ENCODE measurements around the gene CALR.
"Not testable (repeated sequence)": the region's sequence is repeated elsewhere in the genome, so short reads cannot be mapped to it uniquely, and the experiment has no call there.

CALR gene

GRCh38 chr19:12946092-12946721 lies 7.8 kb downstream of the CALR start:
- Histone ChIP-seq H3K36me3 (ENCODE audit: insufficient read depth, low read length) (peaks cover 10% of the 10 kb centered on the region; the same call in 1 of the 2 replicates), H3K79me2 (ENCODE audit: control insufficient read depth, insufficient read depth, low read length, unreplicated experiment) (peaks cover 43% of the 10 kb centered on the region), H3K27ac (ENCODE audit: low read depth, low read length) (peak overlapping the region; percentile 96), H3K27me3 (ENCODE audit: insufficient read depth, low read length) (no peaks in the 10 kb centered on the region), H3K4me1 (ENCODE audit: control insufficient read depth, insufficient read depth, low read length, unreplicated experiment) (peaks cover 18% of the 10 kb centered on the region), H3K4me3 (ENCODE audit: low read depth, low read length) (peak overlapping the region; percentile 99), H2AFZ (ENCODE audit: low read length, unreplicated experiment) (no peak overlapping the region)

- H2AFZ ChIP-seq (ENCODE audit: low read length, unreplicated experiment), result no peak overlapping the region
- H3K79me2 ChIP-seq (ENCODE audit: control insufficient read depth, insufficient read depth, low read length, unreplicated experiment), result peaks cover 42% of the 10 kb centered on the region
- peaks cover 10% of the 10 kb centered on the region; the same call in 1 of the 2 replicates for H3K36me3 ChIP-seq (ENCODE audit: insufficient read depth, low read length)
- H3K4me3 ChIP-seq (ENCODE audit: low read depth, low read length), result peak overlapping the region; percentile 99
- peaks cover 22% of the 10 kb centered on the region for H3K4me1 ChIP-seq (ENCODE audit: control insufficient read depth, insufficient read depth, low read length, unreplicated experiment)
- H3K27ac ChIP-seq (ENCODE audit: low read depth, low read length), result peak overlapping the region; percentile 96
- no peaks in the 10 kb centered on the region for H3K27me3 ChIP-seq (ENCODE audit: insufficient read depth, low read length)
Measured at GRCh38 chr19:12946731-12947496, 8.5 kb downstream of the CALR start.

DNA sequence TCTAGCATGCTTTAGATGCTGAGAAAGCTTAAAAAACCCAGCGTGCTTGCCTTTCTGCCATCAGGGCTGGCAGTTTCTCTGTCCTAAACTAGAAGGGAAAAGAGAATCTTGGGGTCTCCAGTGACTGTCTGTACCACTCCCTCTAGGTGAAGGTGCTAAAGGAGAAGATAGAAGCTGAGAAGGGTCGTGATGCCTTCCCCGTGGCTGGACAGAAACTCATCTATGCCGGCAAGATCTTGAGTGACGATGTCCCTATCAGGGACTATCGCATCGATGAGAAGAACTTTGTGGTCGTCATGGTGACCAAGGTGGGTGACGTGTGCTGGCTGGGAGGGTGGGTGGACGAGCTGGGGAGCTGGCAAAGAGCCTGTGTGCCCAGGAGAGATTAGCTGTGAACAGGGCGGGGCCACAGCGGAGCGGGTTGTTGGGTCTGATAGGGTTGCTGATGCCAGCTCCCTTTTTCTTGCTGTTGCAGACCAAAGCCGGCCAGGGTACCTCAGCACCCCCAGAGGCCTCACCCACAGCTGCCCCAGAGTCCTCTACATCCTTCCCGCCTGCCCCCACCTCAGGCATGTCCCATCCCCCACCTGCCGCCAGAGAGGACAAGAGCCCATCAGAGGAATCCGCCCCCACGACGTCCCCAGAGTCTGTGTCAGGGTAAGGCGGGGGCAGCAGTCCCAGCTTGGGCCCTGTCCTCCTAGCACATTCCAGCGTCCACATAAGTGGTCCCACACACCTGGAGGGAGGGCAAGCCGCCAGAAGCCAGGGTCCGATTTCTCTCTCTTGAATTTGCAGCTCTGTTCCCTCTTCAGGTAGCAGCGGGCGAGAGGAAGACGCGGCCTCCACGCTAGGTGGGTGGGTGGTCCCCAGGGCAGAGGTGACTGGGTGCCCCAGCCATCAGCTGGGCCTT lies 9.5 kb downstream of the CALR start:
- Histone ChIP-seq H3K79me2 (ENCODE audit: control insufficient read depth, insufficient read depth, low read length, unreplicated experiment) (peaks cover 39% of the 10 kb centered on the region), H3K4me1 (ENCODE audit: control insufficient read depth, insufficient read depth, low read length, unreplicated experiment) (peaks cover 27% of the 10 kb centered on the region), H3K27me3 (ENCODE audit: insufficient read depth, low read length) (no peaks in the 10 kb centered on the region), H3K27ac (ENCODE audit: low read depth, low read length) (peak overlapping the region; percentile 96; the same call in 1 of the 2 replicates), H2AFZ (ENCODE audit: low read length, unreplicated experiment) (no peak overlapping the region), H3K4me3 (ENCODE audit: low read depth, low read length) (peak overlapping the region; percentile 99; the same call in 1 of the 2 replicates), H3K36me3 (ENCODE audit: insufficient read depth, low read length) (peaks cover 10% of the 10 kb centered on the region; the same call in 1 of the 2 replicates)

- Histone ChIP-seq H3K36me3 (ENCODE audit: insufficient read depth, low read length) (peaks cover 4% of the 10 kb centered on the region; the same call in 1 of the 2 replicates), H3K79me2 (ENCODE audit: control insufficient read depth, insufficient read depth, low read length, unreplicated experiment) (peaks cover 33% of the 10 kb centered on the region), H3K4me1 (ENCODE audit: control insufficient read depth, insufficient read depth, low read length, unreplicated experiment) (peaks cover 31% of the 10 kb centered on the region), H3K4me3 (ENCODE audit: low read depth, low read length) (no peak overlapping the region), H3K27me3 (ENCODE audit: insufficient read depth, low read length) (no peaks in the 10 kb centered on the region), H3K27ac (ENCODE audit: low read depth, low read length) (no peak overlapping the region), H2AFZ (ENCODE audit: low read length, unreplicated experiment) (no peak overlapping the region)
Measured at GRCh38 chr19:12948612-12949362, 10.4 kb downstream of the CALR start.

DNA sequence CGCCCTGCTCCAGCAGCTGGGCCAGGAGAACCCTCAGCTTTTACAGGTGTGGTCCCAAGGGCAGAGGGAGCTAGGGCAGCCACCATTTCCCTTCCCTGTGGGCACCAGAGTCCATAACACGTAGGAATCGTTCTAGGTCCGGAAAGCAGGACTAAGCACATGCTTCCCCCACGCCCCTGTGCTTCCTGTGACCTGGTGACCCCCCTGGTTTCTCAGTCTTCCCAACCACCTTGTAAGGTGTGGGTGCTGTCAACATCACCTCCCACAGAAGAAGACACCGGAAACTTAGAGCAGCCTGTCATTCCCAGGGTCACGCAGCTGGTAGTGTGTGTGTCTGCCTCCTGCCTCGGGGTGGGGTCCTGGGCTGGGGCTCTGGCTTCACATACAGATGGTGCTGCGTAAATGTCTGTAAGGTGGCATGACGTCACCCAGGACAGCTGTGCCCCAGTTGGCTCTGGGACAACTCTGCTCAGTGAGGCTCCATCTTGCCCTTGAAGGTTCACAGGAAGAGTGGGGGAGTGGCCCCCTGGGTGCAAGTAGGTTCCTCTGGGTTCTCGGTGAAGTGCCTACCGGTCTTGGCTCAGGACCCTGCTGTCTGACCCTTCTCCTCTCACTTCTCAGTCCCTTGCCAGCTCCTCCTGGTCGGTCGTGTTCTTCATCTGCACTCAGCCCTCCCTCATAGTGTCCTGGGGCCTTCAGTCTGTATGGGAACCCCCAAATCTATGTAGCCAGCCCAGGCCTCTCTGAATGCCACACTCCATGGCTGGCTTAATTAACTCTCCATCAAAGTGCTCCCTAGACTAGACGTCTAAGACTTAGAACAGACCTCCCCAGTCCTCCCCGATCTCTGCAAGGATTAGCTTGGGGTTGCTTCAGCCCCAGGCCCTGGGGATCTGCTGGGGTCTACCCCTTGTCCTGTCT lies 11.2 kb downstream of the CALR start:
- Histone ChIP-seq H2AFZ (ENCODE audit: low read length, unreplicated experiment) (no peak overlapping the region), H3K4me1 (ENCODE audit: control insufficient read depth, insufficient read depth, low read length, unreplicated experiment) (peaks cover 39% of the 10 kb centered on the region), H3K79me2 (ENCODE audit: control insufficient read depth, insufficient read depth, low read length, unreplicated experiment) (peaks cover 40% of the 10 kb centered on the region), H3K4me3 (ENCODE audit: low read depth, low read length) (no peak overlapping the region), H3K36me3 (ENCODE audit: insufficient read depth, low read length) (peaks cover 4% of the 10 kb centered on the region; the same call in 1 of the 2 replicates), H3K27ac (ENCODE audit: low read depth, low read length) (no peak overlapping the region; the same call in 1 of the 2 replicates), H3K27me3 (ENCODE audit: insufficient read depth, low read length) (no peaks in the 10 kb centered on the region)

DNA sequence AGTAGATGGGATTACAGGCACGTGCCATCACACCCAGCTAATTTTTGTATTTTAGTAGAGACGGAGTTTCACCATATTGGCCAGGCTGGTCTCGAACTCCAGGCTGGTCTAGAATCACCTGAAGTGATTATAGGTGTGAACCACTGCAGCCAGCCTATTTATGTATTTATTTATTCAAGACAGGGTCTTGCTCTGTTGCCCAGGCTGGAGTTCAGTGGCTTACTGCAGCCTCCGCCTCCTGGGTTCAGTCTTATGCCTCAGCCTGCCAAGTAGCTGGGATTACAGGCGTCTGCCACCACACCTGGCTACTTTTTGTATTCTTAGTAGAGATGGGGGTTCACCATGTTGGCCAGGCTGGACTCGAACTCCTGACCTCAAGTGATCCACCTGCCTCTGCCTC lies 13.6 kb downstream of the CALR start:
- peak overlapping the region; percentile 100 for H3K27ac ChIP-seq (ENCODE audit: low read depth, low read length)
- H3K36me3 ChIP-seq (ENCODE audit: insufficient read depth, low read length); H3K27me3 ChIP-seq (ENCODE audit: insufficient read depth, low read length); H2AFZ ChIP-seq (ENCODE audit: low read length, unreplicated experiment); H3K4me3 ChIP-seq (ENCODE audit: low read depth, low read length): not testable (repeated sequence)
- H3K4me1 ChIP-seq (ENCODE audit: control insufficient read depth, insufficient read depth, low read length, unreplicated experiment), result peaks cover 50% of the 10 kb centered on the region
- H3K79me2 ChIP-seq (ENCODE audit: control insufficient read depth, insufficient read depth, low read length, unreplicated experiment), result peaks cover 54% of the 10 kb centered on the region

GRCh38 chr19:12952488-12953137 lies 14.2 kb downstream of the CALR start:
- Histone ChIP-seq H3K4me3 (ENCODE audit: low read depth, low read length) (no peak overlapping the region), H3K4me1 (ENCODE audit: control insufficient read depth, insufficient read depth, low read length, unreplicated experiment) (peaks cover 45% of the 10 kb centered on the region), H3K36me3 (ENCODE audit: insufficient read depth, low read length) (peaks cover 4% of the 10 kb centered on the region; the same call in 1 of the 2 replicates), H2AFZ (ENCODE audit: low read length, unreplicated experiment) (no peak overlapping the region), H3K27ac (ENCODE audit: low read depth, low read length) (peak overlapping the region; percentile 100), H3K79me2 (ENCODE audit: control insufficient read depth, insufficient read depth, low read length, unreplicated experiment) (peaks cover 53% of the 10 kb centered on the region), H3K27me3 (ENCODE audit: insufficient read depth, low read length) (no peaks in the 10 kb centered on the region)

DNA sequence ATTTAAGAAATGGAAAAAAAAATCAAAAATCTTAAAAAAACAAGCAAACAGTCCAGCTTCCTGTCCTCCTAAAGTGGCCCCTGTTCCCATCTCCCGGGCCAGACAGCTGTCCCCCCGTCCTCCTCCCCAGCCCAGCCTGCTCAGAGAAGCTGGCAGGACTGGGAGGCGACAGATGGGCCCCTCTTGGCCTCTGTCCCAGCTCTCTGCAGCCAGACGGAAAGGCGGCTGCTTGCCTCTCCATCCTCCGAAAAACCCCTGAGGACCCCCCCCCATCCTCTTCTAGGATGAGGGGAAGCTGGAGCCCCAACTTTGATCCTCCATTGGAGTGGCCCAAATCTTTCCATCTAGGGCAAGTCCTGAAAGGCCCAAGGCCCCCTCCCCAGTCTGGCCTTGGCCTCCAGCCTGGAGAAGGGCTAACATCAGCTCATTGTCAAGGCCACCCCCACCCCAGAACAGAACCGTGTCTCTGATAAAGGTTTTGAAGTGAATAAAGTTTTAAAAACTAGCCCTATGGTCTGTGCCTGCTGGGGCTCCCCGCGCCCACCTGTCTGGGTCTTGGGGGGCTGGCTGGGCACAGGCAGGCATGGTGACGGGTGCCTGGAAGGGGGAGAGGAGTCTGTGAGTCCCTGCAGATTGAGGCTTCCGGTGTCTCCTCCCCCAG lies 14.9 kb downstream of the CALR start:
- H3K27ac ChIP-seq (ENCODE audit: low read depth, low read length), result peak overlapping the region; percentile 100
- H3K4me3 ChIP-seq (ENCODE audit: low read depth, low read length), result peak overlapping the region; percentile 49; the same call in 1 of the 2 replicates
- peaks cover 41% of the 10 kb centered on the region for H3K4me1 ChIP-seq (ENCODE audit: control insufficient read depth, insufficient read depth, low read length, unreplicated experiment)
- no peaks in the 10 kb centered on the region for H3K27me3 ChIP-seq (ENCODE audit: insufficient read depth, low read length)
- no peak overlapping the region for H2AFZ ChIP-seq (ENCODE audit: low read length, unreplicated experiment)
- H3K79me2 ChIP-seq (ENCODE audit: control insufficient read depth, insufficient read depth, low read length, unreplicated experiment), result peaks cover 47% of the 10 kb centered on the region
- peaks cover 4% of the 10 kb centered on the region; the same call in 1 of the 2 replicates for H3K36me3 ChIP-seq (ENCODE audit: insufficient read depth, low read length)

Data from ACC112 (cell line).